GM19099 (cell line): ENCODE results near the gene SHLD1.

Source experiments
- POLR2A ChIP-seq: IDR thresholded peaks from 3 replicates; pipeline ENCODE4 v1.6.1; 2011; ENCODE audit warnings: low read depth; ENCODE audit not compliant: insufficient read length; ENCODE audit errors: extremely low read depth

Gene SHLD1

DNA sequence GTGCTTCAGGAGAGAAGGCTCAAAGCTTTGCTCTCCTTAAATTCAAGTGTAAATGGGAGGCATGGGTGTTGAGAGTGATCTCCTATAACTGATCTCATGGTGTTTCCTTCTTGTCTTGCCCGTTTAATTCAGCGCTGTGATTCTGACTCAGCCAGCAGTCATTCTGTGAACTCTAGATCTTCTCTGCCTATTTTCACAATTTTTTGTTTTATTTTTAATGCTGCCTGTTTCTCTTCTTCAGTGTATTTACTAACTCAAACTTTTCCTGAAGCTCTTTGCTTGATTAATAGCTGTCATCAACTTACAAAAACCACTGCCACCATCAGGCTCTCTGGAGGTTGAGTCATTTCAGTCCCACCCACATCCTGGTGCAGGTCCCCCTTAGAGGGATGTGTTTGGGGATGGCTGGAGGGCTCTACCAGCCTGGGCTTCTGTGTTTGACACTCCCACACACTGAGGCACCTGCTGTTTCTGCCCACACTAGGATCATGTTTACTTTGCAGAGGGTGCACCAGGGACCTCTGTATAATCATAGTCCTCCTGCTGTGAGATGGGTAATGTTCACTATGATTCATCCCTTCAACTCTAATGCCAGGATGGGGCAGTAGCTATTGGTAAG, 94.0 kb downstream of the SHLD1 start:
- no peak for TF ChIP-seq POLR2A

DNA sequence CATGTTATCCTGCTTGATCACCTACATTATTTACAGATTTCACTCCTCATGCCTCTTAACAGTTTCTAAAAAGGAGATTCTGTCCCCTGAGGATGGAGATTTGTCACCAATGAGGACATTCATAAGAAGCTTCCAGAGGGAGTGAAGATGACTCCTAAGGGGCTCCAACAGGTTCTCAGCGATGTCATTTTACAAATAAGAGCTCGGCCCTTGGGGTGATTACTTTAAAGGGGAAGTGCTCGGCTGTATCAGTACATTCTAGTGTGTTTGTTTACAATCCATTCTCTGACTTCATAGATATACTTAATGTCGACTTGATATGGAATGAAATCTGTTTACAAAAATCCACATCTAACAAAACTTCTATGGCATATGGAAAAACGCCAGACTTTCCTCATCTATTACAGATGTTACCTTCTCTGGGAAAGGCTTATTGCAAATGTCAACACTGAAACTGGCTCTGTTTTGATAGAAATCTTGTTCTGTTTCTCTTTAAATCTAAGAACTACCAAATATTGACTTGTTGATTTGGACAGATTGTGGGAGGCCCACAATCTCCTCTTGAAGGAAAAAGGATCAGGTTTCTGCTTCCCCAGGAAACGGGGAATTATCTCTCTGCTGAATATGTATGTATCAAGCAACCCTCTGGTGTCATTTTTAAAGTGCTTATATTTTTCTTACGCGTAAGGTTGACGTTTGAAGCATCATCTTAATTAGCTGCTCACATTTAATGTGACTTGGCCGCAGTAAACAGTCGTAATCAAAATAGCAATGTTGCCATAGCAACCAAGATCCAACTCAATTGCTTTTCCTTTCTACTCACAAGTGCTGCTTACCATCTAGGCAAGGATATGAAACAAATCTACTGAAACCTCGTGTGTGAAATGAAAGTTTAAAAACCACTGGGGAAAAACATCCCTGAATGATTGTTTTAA, 95.7 kb downstream of the SHLD1 start:
- TF ChIP-seq POLR2A, result no peak

DNA sequence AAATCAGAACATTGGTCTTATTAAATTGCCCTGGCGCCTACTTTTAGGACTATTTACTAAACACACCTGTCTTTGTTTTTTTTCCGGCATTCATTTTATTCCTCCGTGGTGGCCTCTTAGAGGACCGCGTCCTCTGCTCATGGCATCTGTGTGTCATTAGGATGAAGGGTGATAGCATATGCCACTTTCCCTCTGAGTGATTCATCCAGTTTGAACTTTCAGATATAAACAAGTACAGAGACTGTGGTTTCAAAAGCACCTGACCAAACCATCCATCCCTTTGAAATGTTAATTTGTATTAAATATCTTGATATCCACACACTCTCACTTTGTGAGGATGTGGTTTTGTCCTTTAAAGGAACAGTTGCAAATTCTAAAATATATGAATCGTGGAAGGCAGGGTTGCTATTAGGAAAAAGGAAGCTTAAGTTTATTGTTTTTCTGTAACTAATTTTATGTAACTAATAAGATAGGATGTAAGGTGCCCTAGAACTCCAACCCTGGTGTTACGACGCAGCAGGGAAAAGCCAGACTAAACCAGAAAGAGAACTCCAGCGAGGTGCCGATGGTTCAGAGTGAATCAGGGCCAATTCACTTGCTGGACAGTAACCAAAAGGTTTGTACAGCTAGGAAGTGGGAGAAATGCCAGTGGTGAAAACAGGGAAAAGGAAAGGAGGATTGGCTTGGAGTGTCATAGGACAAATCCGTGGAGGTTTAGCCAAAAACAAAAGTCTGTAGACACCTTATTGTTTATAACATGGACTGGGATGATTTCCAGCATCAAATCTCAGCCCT, 98.7 kb downstream of the SHLD1 start:
- TF ChIP-seq POLR2A, result no peak

DNA sequence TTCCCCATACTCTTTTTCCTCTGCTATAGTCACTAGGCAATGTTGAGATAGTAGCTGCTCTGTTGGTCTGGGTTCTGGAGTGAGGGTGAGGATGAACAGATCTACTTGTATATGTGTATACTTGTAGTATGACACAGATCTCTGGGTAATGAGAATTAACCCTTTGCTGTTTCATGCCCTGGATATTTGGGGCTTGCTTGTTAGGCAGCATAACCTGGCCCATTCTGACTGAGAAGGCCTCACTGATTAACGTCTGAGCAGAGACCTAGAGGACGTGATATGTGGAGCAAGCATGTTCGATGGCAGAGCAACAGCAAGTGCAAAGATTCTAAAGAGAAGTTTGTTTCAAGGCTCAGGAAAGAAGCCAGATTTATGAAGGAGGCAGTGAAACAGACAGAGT, 105.7 kb downstream of the SHLD1 start:
- TF ChIP-seq POLR2A, result no peak

DNA sequence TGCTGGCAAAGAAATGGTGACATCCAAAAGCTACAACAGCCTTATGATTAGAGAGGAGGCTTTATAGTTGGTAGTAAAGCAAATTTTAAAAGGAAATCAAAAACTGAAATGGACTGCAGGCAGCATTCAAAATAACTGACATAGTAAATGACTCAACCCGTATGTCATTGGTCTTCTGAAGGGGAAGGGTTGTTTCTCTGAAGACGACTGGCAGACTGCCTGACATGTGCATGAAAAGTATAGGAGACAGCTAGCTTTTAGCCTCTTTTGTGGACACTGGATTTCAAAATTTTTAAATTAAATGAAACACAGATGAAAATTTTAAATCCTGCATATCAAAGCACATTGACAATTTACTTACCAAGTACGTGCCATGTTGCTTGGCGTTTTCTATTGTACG, 109.4 kb downstream of the SHLD1 start:
- no peak for TF ChIP-seq POLR2A

DNA sequence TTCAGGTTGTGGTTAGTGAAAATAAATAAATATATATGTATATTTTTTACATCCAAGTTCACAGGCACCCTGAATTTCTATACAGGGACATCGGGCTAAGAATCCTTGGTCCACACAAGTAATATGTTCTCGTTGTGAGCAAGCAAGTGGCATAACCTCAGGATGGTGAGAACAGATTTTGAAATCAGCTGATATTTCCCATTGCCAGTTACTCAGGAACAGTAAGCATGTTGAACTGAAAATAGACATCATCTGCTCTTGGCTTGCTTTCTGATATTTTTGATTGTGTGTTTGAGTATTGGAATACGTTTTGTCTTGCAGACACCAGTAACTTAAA, 112.5 kb downstream of the SHLD1 start:
- TF ChIP-seq POLR2A, result no peak

DNA sequence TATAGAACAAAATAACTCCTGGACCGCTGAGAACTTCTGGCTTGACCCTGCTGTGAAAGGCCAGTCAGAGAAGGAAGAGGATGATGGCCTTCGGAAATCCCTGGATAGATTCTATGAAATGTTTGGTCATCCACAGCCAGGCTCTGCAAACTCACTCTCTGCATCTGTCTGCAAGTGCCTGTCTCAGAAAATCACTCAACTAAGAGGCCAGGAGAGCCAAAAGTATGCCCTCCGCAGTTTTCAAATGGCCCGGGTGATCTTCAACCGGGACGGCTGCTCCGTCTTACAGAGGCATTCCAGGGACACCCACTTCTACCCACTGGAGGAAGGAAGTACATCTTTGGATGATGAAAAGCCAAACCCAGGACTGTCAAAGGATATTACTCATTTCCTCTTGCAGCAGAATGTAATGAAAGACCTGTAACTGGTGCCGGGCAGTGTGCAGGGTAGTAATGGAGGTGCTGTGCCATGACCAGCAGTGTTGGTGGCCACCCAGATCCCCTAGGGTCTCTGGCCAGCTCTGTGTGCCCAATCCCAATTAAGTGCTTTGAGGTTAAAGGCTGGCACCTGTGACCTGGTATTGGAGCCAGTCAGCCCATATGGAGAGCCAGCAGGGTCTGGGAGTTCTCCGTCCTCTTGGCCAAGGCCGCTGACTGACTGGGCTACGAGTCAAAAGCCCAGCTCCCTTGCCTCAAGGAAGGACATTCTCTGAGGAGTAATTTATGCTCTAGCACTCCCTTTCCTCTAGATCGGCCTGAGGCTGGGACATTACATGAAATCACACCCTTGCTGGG, 113.0 kb downstream of the SHLD1 start:
- no peak for TF ChIP-seq POLR2A

DNA sequence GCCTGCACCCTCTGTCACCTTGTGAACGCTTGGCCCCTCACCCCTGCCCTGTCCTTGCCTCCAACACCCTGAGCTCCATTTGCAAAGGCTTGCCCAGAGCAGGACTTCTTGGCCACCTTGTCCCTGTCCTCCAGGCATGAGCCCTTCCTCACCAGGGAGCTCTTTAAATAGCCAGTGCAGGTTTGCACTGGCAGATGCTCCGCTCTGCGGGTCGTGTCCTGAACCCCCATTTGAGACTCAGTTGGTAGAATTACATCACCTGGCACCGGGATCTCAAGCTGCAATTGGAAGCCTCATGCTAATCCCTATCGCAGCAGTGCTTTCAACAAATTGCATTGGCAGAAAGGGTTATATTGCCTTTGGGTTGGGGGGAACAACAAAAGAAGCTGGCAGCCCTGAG, 114.2 kb downstream of the SHLD1 start:
- no peak for TF ChIP-seq POLR2A

DNA sequence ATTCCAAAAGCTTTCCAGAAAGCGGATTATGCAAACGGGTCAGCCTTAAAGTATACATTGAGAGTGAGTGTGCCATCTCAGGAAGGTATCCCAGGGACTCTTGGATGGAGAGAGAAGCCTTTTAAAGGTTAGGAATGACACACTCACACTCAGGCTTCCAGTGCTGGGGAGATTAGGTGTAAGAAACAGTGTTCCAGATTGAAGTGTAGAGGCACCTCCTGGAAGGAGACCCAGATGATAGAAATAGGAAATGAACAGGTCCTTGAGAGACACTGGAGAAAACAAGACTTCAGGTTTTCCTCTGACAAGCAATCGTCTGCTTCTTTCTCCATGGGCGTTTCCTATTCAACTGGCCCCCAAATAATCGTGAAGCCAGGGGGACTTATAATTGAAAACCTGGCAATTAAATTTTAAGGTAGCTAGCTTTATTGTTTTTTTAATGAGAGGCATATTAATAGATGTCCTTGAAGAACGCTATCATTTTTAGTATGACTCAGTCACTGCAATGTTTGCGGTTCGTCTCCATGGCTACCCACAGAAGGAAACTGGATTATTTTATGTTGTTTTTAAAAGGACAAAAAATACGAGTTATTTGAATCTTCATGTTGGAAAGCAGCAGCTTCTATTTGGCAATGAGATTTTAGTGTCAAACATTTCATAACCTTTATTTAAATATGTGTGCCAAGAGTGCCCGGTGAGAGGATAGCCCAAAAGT, 114.8 kb downstream of the SHLD1 start:
- TF ChIP-seq POLR2A, result no peak

DNA sequence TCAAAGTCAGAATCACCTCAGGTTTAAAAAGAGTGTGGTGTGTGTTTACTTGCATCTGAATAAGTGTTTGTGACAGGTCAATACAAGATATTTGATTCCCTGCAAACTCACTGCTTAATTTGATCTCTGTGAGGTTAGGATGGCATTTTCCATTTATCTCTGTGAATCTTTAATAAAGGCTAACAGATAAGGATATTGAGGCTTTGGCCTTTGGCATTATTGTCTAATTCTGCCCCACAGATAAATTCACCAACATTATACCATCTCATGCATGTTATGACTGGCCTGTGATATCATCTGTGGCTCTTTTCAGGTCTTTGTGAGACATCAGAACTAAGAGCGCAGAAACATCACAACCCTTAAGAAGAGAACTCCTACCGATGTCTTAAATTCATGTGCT, 115.4 kb downstream of the SHLD1 start:
- TF ChIP-seq POLR2A, result no peak

DNA sequence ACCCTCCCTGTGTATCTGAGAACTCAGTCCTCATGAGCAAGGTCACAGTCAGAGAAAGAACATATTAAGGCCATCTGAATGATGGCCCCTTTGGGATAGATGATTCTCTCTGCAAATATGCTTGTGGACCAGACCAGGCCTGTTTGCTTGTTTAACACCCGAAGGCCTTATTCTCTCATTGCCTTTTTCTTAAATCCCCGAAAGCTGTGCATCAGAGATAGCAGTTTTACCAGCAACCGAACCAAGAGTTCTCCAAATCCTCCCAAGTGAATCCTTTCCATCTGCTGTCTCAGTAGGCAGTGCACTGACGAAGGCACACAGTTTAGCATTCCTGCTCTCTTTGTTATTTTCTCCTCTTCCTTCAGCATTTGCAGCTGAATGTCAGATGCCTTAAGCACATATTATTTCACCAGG, 120.4 kb downstream of the SHLD1 start:
- no peak for TF ChIP-seq POLR2A

DNA sequence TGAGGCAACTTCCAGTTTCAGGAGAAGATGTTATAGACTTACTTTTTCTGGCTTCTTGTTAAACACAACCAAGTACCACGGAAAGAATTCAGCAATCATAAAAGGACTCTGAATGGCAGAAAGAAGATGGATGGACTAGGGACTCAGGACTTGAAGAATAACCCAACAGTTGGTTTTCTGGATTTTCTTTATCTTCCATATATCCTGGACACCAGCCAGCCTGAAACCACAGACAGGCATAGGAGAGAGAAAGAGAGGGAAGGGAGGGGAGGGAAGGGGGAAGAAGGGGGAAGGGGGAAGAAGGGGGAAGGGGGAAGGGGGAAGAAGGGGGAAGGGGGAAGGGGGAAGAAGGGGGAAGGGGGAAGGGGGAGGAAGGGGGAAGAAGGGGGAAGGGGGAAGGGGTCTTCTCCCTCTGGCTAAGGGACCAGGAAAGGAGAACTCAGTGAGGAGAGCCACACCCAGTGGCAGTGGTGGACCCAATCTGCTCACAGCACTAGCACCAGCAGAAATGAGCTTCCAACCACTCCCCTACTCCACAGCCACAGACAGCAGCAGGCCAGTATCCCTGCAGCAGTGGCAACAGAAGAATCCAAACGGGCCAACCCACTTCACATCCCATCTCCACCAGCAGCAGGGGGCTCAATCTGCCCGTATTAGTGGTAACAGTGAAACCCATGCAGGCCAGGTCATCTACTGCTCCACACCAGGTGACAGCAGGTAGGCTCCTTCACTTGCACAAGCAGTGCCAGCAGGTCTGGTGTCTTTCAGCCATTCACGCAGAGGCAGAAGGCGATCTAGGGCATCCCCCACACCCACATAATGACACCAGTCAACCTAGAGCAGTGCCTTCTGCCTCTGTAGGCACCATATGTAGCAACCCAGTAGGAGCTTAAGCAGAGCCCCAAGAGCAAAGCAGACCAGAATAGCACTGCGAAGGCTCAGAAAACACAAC, 121.5 kb downstream of the SHLD1 start:
- no peak for TF ChIP-seq POLR2A

DNA sequence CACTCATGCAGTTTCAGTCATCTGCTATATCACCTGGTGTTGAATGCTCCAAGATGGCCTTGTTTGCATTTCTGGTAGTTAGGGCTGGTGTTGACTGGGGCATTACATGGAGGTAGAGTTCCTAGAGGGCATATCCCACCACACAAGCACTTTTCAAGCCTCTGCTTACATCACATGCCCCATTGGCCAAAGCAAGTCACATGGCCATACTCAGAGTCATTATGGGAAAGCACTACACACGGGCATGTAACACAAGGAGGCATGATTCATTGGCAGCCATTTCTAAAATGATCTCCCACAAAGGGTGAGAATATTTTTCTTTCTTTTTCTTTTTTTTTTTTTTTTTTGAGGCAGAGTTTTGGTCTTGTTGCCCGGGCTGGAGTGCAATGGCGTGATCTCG, 126.9 kb downstream of the SHLD1 start:
- no peak for TF ChIP-seq POLR2A
